GM13976 (cell line): Measurements from ENCODE around the gene TGFBR3.
"Not testable (repeated sequence)": the region's sequence is repeated elsewhere in the genome, so short reads cannot be mapped to it uniquely, and the experiment has no call there.

ENCODE experiments used
- DNase-seq: peaks from one replicate; pipeline ENCODE4 v3.0.0; 2012; ENCODE audit warnings: low spot score
- in situ Hi-C: fragments of 300-500 bp; cut with MboI; formaldehyde crosslinking; loops from one replicate; pipeline ENCODE4 v1.12.0; 2022; ENCODE audit warnings: low sequenced_read_pairs, mixed read lengths, inconsistent platforms; ENCODE audit not compliant: unreplicated experiment
- TF ChIP-seq, protein P1 (sequence below): IDR thresholded peaks from 2 replicates; pipeline ENCODE4 v1.5.1; 2012; ENCODE audit warnings: borderline replicate concordance, mild to moderate bottlenecking; ENCODE audit not compliant: insufficient read depth; ENCODE audit errors: extremely low read depth, missing control alignments, control extremely low read depth

Gene TGFBR3

DNA sequence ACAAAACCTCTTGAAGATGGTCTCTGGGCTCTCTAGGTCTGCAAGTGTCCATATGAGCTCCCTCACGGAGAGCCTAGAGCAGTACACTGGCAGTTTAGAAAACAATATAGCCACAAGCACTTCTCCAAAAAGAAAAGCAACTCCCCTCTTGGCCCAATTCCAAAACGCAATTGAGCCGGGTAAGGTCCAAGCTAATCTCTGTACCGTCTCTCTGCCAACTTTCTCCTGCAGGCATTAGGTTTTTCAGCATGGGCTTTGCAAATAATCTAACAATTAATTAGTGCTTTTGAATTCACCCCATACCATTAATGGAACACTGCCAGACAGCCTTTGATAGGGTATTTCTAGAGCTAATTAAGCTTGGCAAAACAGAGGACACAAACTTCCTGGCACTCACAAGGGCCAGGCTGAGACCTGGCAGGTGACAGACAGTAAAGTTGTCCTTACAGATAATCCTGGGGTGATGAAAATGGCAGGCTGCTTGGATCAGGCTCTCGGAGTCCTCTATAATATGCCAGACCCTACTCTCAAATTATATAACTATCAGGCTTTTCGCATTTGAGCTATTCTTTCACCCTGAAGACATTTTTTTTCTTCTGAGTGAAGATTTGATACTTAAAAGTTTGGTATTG is 39.8 kb downstream of the TGFBR3 start:
- no peak for DNase-seq
- in situ Hi-C loops: no loop called here
- TF ChIP-seq, protein P1, sequence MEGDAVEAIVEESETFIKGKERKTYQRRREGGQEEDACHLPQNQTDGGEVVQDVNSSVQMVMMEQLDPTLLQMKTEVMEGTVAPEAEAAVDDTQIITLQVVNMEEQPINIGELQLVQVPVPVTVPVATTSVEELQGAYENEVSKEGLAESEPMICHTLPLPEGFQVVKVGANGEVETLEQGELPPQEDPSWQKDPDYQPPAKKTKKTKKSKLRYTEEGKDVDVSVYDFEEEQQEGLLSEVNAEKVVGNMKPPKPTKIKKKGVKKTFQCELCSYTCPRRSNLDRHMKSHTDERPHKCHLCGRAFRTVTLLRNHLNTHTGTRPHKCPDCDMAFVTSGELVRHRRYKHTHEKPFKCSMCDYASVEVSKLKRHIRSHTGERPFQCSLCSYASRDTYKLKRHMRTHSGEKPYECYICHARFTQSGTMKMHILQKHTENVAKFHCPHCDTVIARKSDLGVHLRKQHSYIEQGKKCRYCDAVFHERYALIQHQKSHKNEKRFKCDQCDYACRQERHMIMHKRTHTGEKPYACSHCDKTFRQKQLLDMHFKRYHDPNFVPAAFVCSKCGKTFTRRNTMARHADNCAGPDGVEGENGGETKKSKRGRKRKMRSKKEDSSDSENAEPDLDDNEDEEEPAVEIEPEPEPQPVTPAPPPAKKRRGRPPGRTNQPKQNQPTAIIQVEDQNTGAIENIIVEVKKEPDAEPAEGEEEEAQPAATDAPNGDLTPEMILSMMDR: no peak

GRCh38 chr1:91844862-91845528 is 41.0 kb downstream of the TGFBR3 start:
- DNase-seq: no peak
- TF ChIP-seq, protein P1: no peak
- in situ Hi-C loops: no loop called here

DNA sequence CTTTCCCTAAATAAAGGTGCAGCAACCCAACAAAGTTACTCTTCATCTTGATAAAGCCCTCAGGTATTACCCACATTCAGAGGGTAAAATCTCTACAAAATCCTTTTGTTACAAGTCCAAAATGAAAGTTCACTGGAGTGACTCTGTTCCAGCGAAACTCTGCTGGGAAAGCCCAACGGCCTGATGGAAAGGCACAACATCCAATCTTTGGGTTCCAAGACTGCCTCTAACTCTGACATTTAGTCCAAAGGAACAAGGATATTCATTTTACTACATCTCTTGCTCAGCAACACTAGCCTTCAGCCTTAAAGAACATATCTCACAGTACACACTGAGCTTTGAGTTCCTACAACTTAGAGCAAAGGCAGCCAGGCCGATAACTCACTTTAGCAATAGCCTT is 42.1 kb downstream of the TGFBR3 start:
- TF ChIP-seq, protein P1: no peak
- in situ Hi-C loops: no loop called here
- DNase-seq: no peak

DNA sequence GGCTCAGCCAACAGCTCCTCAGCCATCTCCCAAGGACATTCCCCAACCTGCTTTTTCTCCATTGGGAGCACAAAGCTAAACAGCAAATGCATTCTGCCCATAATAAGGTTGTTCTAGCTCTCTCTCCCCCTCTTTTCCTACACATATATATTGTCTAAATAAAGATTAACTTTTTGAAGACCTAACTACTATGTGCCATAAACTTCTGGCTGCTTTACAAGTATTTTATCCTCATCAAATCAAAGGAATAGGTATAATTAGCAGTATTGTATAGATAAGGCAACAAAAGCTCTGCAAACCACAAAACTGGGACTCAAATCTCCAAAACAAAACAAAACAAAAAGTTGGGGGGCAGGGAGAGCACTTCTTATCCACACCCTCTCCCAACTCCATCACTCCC is 43.4 kb downstream of the TGFBR3 start:
- TF ChIP-seq, protein P1: no peak
- no peak for DNase-seq
- in situ Hi-C loops: no loop called here

DNA sequence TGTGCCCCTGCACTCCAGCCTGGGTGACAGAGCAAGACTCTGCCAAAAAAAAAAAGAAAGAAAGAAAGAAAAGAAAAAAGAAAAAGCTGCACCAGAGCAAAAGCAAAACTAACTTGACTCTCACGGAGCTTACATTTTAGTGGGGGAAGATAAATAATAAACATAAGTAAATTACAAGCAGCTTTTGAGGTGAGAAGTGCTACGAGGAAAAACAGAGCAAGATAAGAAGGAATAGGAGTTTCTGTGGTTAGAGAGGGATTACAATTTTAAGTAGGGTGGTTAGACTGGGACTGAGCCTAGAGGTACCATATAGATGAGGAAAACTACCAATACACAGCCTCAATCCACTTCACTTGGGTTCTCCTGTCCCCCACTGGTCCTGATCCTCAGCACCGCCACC is 43.9 kb downstream of the TGFBR3 start:
- TF ChIP-seq, protein P1: no peak
- no peak for DNase-seq
- in situ Hi-C loops: no loop called here

GRCh38 chr1:91840276-91840675 is 45.7 kb downstream of the TGFBR3 start:
- DNase-seq, in situ Hi-C loops: not testable (repeated sequence)

DNA sequence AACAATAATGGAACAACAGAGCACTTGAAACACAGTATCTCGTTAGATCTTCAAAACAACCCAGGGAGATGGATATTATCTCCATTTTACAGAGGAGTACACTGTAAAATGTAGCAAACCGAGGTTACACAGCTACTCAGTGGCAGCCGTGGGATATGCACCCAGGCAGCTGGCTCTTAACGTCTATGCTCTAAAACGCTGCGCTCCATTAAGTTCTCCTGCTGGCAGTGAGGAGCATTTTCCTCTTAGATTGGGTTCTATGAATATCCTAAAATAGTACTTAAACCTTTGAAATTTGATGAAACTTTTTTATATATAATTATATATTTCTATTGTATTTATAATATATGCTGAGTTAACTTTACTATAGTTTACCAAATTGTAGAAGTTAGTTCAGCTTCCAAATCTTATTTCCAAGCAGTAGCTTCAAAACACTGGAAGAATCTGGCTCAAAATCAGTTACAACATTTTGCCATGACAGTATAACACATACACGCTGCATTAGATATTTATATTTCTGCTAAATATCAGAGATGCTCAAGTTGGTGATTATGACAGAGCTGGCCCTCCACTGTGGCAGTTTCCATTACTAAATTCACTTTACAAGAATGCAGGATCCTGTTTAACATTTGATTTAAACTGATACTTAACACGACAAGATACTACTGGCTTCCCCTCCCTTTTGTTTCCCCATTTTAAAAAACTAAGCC is 49.5 kb downstream of the TGFBR3 start:
- TF ChIP-seq, protein P1: no peak
- DNase-seq: no peak
- in situ Hi-C loops: no loop called here
